CD4-positive, alpha-beta T cell treated with Interferon alpha-2 for 1 hour (primary cell): ENCODE data around the gene WRAP53.

ENCODE experiments used
- DNase-seq, 2 donors: peaks; one replicate each; pipeline ENCODE4 v3.0.0-alpha.2; 2020 to 2022

Gene WRAP53

DNA sequence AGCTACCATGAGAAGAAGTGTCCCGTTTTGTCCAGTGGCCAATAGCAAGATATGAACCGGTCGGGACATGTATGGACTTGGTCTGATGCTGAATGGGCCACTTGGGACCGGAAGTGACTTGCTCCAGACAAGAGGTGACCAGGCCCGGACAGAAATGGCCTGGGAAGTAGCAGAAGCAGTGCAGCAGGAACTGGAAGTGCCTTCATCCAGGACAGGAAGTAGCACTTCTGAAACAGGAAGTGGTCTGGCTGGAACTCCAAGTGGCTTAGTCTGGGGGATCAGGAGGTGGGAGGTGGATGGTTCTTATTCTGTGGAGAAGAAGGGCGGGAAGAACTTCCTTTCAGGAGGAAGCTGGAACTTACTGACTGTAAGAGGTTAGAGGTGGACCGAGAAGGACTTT is 22.0 kb downstream of the WRAP53 start:
- no peak for DNase-seq

DNA sequence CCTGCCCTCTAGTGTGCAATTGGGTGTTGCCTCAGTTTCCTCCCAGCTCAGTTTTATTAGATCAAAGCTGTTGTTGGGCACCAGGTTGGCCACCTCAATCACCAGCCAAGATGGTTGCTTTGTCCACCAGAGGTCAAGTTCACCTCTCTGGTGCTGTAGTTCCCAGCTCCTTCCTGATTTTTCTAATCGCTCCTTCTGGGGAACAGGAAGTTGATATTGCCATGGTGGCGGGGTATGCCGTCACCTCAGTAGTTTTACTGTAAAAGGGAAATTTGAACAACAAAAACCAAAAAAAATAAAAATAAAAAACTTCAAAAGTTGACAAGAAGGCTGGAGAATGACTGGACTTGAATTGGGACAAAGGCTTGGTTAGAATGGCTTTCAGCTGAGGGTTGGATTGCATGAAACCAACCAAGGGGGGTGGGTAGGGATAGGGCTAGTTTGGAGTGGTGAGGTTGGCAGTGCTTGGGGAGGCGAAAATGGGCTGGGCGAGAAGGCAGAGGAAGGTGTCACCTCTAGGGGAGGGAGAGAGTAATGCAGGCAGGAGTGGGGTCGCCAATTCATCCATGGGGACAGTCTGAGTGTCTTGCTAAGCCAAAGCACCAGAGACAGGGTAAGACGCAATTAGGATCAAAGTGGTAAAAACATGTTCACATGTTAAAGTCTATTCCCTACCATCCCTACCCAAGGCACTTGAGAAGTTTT is 22.9 kb downstream of the WRAP53 start:
- DNase-seq, result no peak

DNA sequence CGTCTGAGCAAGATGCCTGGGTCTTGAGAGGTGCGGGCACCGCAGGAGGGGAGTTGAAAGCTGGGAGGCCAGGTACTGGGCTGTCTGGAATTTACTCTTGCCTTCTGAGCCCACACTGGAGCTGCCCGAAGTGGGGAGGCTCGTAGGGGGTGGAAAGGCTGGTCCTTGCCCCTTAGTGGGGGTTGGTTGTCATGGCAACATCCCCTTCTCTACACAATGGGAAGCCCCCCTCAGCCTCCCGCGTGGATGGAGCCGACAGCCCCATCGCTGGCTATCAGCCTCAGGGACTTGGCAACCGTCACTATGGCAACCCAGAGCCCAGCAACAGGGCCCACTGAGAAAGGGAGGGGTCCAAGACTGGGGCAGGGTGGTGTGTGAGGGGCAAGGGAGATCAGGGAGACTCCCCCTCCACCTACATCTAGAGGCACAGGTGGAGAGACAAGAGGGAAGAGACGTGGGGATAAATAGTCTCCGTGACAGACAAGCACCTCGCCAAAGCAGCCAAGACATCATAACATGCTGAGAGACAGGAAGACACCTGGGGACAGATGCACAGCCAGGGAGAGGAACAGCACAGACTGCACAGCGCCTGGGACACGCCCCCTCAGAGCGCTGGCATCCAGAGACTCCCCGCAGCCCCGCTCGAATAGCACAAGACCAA is 24.0 kb downstream of the WRAP53 start:
- DNase-seq, result no peak

DNA sequence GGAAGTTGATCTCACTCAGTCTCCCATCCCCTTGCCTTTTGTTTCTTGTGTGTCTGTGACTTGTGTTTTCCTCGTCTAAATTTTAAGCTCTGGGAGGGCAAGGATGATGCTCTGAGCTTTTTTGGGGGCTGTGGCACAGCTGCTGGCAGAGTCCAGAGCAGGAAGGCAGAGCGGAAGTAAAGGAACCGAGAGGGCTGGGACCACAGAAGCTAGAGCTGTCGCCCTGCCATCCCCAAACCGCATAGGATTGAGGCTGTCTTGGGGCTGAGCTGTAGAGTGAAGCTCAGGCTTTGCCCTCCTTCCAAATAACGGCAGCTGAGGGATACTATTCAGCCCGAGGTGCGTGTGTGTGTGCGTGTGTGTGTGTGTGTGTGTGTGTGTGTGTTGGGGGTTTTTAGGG is 25.5 kb downstream of the WRAP53 start:
- DNase-seq, result no peak

DNA sequence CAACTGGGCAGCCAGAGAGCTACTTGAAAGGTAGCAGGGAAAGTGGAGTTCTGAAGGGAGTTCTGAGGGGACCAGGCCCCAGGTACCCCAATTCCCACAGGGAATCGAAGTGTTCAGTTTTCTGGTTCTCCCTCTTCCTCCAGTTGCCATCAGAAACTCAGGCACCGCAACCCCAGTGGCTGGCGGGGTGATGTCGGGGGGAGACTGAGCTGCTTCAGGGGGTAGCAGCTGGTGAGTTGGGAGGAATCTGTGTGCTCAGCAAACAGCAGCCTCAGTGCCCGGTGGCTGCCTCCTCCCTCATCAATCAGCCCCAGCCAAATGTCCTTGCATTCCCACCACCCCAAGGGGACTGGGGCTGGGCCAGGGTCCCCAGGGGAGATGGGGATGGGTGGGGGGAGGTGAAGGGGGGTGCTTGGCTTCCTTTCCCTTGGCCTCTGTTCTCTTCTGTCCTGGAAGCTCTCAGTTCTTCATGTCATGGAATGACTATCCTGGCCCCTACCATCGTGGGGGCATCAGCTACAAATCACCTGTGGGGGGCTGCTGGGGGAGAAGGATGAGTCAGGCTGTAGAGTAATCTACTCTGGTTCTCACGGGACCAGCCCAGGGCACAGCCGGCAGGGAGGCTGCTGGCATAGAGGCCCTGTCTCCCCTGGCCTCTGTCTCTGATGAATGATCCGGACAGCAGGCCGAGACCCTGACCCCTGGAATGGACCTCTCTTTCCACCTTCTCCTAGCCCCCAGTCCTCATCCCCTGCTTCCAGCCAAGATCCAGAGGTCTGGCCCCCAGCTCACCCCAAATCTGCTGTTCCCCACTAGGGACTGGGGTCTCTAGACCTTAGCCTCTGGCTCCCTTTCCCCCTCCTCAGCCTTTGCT is 26.7 kb downstream of the WRAP53 start:
- DNase-seq, result no peak

DNA sequence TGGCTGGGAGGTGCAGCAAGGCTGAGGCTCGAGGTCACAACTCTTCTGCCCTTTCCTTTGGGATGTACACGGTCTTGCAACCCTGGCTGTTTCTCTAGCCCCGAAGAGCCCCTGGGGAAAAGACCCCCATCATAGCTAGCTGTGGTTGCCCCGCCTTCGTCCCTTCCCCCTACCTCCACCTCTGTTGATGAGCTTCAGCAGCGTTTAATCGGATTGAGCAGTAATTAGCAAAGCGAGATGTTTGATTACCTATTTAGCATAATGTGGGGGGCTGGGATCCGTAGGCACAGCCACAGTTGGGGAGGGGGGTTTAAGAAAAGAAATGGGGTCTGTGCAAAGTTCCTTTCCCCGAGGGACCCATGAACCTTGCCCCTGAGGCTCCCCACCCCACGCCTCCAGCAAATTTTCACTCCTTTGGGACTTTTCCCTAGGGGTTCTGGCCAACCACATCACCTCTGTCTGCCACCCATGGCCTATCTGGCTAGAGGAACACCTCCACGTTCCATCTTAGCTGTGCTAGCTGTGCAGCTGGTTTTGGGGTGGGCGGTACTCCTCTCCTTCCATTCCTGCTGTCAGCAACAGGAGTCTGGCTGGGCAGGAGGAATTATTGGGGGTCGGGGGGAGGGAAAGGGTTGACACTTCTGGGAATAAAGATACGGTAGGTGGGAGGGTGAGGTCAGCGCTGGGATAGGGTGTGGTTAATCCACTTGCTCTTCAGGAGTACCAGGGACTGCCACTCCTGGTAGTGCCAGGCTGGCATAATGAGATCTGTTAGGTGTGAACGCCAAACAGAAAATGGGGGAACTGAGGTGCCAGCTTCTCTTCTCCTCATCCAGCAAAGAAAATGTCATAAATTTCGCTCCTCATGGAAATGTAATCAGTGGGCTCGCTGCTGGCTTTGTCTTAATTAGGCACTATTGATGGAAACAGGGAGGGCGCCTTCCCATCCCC is 27.9 kb downstream of the WRAP53 start:
- no peak for DNase-seq

DNA sequence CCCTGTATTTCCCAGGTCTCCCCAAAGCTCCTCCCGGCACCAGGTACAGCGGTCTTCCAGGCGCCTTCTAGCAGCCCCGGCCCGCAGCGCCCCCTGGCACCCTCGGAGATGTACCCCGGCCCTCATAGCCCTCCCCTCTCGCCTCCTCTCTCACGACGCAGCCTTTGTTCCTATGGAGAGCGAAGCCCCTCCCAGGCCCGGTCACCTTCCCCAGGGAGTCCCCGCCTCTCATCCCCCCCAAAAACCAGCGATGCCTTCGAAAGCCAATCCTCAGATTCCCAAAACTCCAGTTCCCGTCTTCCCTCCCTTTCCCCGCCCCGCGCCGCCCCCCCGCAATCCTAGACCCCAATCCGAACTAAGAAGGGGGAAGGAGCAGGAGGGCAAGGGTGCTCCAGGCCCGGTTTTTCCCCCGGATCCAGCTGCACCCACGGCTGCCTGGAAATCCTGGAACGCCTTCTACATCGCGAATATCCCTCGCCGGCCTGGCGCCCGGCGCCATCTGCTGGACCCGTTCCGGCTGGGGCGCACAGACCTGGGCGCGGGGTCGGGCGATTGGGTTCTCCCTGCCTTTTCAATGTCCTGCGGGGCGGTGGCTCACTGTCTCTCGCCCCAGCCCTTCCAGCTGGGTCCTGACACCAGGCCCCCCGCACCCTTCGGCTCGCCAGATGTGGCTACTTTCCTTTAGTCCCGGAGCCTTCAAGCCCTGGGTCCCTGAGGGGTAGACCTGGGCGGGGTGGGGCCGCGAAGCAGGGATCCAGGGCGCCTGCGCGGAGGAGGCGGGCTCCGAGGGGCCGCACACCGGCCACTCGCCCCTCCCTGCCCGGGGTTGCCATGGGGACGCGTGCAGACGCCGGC is 28.9 kb downstream of the WRAP53 start, which contains the start of gene DNAH2:
Gene DNAH2, plus strand, starts transcription at position 844 of the 855 bp plus-strand sequence. CDS start 1,991 bp downstream, outside the sequence.
- peak; percentile 8 to 28 for DNase-seq

DNA sequence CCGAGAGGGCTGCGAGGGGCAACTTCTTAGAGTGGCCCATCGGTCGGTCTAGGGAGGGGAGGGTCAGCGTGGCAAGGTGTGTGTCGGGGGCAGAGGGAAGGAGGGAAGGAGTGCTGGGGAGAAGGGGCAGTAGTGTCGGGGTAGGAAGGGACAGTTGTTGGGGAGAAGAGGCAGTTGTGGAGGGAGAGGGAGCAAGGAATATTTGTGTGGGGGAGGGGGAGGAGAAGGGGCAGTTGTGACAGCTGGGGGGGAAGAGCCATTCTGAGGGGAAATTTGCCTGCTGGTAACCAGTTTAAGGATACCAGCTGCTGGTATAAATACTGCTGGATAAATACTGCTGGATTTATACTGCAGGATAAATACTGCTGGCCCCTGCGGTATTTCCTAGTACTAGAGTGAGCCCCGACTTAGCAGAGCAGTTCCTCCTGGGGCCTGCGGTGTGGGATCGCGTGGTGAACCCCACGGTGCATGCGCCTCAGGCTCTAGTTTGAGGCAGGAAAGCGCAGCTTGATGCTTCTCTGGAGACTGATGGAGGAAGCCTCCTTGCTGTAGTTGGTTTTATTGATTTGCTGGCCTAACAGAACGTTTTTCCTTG is 29.6 kb downstream of the WRAP53 start:
- peak in 1 of 2 donors; percentile 26 for DNase-seq

DNA sequence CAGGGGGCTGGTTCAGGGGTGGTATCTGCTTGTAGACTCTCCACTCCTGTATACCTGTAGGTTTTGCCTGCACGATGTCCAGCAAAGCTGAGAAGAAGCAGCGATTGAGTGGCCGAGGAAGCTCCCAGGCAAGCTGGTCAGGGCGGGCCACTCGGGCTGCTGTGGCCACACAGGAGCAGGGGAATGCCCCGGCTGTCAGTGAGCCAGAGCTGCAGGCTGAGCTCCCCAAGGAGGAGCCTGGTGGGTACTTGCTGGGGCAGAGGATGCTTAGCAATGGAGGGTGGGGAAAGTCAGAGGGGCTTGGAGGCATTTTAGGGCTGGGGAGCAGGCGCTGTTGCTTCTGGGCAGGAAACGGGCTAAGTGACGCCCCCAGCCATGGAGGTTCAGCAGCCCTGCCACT is 31.4 kb downstream of the WRAP53 start:
- no peak for DNase-seq

DNA sequence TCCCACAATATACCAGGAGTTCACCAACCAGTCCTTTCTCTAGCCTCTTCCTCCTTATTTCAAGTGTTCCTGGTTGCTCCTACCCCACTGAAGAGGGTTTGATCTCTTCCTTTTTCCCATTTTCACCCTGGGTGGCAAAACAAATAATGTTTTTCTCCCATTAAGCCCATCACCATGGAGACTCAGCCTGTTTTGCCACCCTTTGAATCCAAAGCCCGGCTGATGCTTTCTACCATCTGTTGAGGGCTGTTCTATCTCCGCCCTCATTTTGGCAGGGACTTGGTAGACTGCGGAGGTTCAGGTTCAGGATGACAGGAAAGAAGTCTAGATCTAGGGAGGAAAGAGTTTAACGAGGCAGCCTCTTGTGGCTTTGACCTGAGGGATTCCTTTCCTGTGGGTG is 31.8 kb downstream of the WRAP53 start:
- DNase-seq, result no peak

DNA sequence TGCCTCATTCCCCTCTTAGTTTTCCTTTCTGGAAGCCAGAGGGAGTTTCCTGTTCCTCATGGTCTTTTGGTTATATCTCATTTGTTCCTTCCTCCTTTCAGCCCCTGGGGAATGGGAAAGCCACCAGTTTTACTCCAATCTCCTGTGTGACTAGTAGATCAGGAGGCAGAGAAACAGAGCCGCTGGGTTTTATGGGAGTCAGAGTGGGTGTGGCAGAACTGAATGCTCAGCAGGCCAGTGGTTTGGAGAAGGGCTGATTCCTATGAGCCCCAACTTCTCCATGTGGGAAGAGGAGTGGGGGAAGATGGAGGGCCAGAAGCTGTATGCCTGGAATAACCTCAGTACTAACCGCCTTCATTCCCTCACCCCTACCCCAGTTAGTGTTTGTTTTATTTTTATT is 33.3 kb downstream of the WRAP53 start:
- DNase-seq, result no peak

DNA sequence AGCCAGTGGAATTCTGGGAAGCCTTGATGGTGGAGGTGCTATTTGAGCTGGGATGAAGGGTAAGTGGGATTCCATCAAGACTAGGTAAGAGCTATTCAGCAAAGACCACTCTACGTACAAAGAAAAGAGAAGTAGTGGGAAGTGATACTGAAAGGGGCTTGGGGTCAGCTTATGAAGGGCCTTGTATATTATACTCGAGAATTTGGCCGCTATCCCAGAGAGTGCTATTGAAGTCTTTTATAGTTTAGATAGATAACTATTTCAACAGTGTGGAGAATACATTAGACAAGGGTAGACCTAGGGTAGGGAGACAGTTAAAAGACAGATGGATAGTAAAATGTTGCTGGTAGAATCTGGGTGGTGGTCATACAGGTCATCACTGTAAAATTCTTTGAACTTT is 39.6 kb downstream of the WRAP53 start:
- DNase-seq, result no peak

DNA sequence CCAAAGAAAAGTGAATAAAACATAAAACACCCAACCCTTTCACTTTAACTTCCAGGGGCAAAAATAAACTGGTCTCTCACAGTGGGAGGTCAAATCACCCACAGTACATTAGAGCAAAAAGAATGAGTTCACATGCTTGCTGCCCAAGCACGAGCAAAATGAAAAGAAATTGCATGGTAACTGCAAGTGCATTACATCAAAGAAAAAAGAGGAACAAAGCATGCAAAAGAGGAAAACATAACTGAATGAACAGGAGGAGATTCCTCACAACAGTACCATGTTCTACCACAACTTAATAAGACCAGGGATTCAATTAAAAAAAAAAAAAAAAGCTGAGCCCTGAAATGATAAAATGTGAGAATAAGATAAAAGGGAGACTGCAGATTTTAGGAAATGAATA is 41.5 kb downstream of the WRAP53 start:
- no peak for DNase-seq

DNA sequence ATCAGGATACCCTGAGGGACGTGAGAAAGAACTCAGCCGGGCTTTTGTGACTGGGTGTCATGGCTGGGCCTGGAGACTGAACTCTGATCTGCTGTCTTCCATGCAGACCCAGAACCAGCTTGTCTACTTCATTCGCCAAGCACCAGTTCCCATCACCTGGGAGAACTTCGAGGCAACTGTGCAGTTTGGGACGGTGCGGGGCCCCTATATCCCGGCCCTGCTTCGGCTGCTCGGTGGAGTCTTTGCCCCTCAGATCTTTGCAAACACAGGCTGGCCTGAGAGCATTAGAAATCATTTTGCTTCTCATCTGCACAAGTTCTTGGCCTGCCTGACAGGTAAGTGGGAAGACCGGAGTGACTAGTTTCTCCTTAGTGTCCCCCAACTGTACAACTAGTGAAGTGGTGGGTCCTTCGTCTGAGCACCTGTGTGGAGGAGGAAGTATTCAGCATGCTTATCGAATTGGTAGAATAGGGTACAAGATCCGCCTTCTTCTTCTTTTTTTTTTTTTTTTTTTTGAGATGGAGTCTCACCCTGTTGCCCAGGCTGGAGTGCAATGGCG is 44.8 kb downstream of the WRAP53 start:
- no peak for DNase-seq

DNA sequence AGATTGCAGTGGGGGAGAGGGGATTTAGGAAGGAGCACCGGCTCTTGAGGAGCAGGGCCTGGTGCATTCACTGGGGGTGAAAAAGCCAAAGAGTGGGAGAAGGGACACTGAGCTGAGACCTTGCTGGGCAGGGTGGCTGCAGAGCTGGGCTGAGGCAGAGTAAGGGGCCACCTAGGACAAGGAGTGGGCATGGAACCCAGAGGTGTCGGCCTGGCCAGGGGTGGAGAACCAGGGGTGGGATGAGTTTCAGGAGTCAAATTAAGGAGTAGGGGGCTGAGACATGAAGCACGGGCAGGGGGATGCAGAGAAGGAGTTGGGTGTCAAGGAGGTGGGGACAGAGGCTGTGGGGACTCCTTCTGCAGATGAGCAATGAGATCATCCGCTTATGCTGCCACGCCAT is 49.3 kb downstream of the WRAP53 start:
- no peak for DNase-seq

DNA sequence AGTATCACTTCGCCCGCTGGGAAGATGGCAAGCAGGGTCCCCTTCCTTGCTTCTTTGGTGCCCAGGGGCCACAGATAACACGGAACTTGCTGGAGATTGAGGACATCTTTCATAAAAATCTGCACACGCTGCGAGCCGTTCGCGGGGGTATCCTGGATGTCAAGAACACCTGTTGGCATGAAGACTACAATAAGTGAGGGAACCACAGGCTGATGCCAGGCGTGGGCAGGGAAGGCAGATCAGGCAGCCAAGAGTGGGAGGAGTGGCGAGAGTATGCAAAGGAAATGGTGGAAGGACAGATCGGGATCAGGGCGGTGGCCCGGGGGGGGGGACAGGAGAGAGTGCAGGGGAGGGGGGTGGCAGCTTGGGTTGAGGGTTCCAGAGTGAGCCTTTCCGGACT is 51.5 kb downstream of the WRAP53 start:
- no peak for DNase-seq

DNA sequence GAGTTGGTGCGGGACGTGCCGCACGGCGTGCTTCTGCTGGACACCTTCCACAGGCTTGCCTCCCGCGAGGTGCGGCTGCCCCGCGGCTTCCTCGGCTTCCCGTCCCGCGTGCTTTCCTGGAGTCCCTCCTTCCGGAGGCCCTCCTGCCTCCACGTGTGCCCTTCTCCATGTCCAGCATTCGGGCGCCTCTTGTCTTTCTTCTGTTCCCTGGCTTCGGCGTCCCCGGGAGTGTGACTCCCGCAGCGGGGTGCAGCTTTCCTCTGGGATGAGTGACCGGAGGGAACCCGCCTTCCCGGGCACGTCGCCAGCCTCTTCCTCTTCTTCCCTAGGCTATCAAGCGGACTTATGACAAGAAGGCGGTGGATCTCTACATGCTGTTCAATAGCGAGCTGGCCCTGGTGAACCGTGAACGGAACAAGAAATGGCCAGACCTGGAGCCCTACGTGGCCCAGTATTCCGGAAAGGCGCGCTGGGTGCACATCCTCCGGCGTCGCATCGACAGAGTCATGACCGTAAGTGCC is 52.3 kb downstream of the WRAP53 start:
- DNase-seq, result no peak

DNA sequence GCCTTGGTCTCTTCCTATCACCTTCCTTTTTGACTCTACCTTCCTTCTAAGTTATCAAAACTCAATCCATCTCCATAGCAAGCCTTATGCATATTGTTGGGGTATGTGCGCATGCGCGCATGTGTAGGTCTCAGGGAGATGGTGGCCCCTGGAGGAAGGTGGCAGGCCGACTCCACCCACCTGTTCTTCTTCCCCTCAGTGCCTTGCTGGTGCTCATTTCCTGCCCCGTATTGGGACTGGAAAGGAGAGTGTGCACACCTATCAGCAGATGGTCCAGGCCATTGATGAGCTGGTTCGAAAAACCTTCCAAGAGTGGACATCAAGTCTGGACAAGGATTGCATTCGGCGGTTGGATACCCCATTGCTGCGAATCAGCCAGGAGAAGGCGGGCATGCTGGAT is 54.5 kb downstream of the WRAP53 start:
- no peak for DNase-seq

DNA sequence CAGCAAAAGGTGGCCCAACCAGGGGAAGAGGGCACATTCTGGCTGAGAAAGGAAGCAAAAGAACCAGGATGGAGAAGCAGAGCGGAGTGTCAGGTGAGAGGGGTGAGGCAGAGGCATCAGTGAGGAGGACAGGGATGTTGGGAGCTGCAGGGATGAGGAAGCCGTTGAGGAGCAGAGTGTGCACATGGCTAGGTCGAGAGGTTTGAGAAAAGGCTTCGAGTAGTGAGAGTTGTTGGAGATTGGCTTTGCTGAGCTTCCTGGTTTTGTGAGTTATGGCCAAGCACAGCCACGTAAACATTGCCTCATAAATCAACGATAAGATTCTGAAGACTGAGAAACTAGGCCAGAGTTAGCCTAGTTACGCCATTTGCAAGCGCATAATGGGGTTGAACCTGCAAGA is 56.1 kb downstream of the WRAP53 start:
- DNase-seq, result no peak

DNA sequence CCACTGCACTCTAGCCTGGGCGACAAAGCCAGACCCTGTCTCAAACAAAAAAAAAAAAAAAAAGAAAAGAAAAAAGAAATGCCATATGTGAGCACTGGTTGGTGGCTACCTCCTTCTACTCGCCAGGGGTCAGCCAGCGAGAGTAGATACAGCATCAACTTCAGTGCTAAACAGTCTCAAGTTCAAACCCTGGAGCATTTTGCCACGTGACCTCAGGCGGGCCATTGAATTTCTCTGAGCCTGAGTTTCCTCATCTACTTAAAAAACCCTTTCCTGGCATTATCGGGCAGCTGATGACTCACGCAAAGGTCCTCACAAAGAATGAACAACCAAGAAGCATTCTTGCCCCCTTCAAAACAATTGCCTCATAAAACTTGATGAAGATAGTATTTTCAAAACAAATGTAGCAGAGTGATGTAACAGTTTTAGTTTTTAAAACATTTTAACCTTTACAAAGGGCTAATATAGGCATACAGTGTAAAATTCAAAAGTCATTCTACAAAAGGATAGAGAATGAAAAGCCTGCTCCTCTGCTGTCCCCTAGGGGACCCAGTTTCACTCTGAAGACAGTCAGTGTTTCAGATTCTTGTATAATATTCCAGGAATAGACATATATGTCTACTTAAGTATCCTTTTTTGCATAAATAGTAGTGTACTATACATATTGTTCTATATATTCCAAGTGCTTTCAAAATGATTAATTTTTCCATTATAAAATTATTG is 57.6 kb downstream of the WRAP53 start:
- no peak for DNase-seq
